Keratinocyte (primary cell): ENCODE results near the gene EFTUD2. TPM values are rescaled to one million over a fixed set of nuclear protein-coding genes. Genes with fewer than 3 reads are reported as not detected.

Experiments
- DNase-seq: peaks from one replicate; pipeline ENCODE4 v3.0.0-alpha.2; 2011; ENCODE audit warnings: low read depth, missing footprints, low spot score
- FAIRE-seq: peaks from 2 replicates; lab custom pipeline; 2011; peaks lifted over from hg19 to GRCh38; lab: Jason Lieb, UNC
- H2AFZ ChIP-seq: 2 replicates; pipeline ENCODE4 v1.6.0; 2012; ENCODE audit warnings: low read length, control low read depth, inconsistent platforms; ENCODE audit not compliant: control insufficient read depth
- H3K27ac ChIP-seq: 2 replicates; pipeline ENCODE4 v1.5.1; 2011; ENCODE audit warnings: low read length; ENCODE audit not compliant: control insufficient read depth, insufficient read depth
- H3K27me3 ChIP-seq: 3 replicates; pipeline ENCODE4 v1.6.0; 2011; ENCODE audit warnings: low read length; ENCODE audit not compliant: control insufficient read depth, insufficient read depth; ENCODE audit errors: extremely low read depth
- H3K36me3 ChIP-seq, 2 experiments: 2 replicates in 1 of 2; 3 replicates in 1 of 2; pipeline ENCODE4 v1.5.1; 2011; ENCODE audit warnings: low read length in 2 of 2, mild to moderate bottlenecking in 1 of 2; ENCODE audit not compliant: control insufficient read depth in 2 of 2, insufficient read depth in 2 of 2; ENCODE audit errors: extremely low read depth in 1 of 2
- H3K4me1 ChIP-seq: 3 replicates; pipeline ENCODE4 v1.5.1; 2011; ENCODE audit warnings: low read length; ENCODE audit not compliant: control insufficient read depth, insufficient read depth; ENCODE audit errors: extremely low read depth
- H3K4me2 ChIP-seq: 3 replicates; pipeline ENCODE4 v1.6.0; 2011; ENCODE audit warnings: low read depth, low read length; ENCODE audit not compliant: control insufficient read depth, insufficient read depth; ENCODE audit errors: extremely low read depth
- H3K4me3 ChIP-seq, 3 experiments: fragments of 200-600 bp in 1 of 3; sonication (generic) in 1 of 3; 2 replicates in 2 of 3; 3 replicates in 1 of 3; pipeline ENCODE4 v1.5.1; 2011 to 2016; ENCODE audit warnings: low read length in 3 of 3, mild to moderate bottlenecking in 3 of 3, control low read depth in 2 of 3, inconsistent platforms in 1 of 3, low read depth in 1 of 3, mixed read lengths in 1 of 3, mixed run types in 1 of 3, moderate library complexity in 1 of 3; ENCODE audit not compliant: control insufficient read depth in 2 of 3, insufficient read depth in 2 of 3; ENCODE audit errors: extremely low read depth in 1 of 3
- H3K79me2 ChIP-seq: 2 replicates; pipeline ENCODE4 v1.6.0; 2012; ENCODE audit warnings: low read length; ENCODE audit not compliant: control insufficient read depth, insufficient read depth
- H3K9ac ChIP-seq: 3 replicates; pipeline ENCODE4 v1.6.0; 2011; ENCODE audit warnings: low read length; ENCODE audit not compliant: control insufficient read depth, insufficient read depth; ENCODE audit errors: extremely low read depth
- H3K9me1 ChIP-seq: 3 replicates; pipeline ENCODE4 v1.6.0; 2011; ENCODE audit warnings: low read length; ENCODE audit not compliant: control insufficient read depth, insufficient read depth; ENCODE audit errors: extremely low read depth
- H3K9me3 ChIP-seq: 2 replicates; pipeline ENCODE4 v1.5.1; 2012; ENCODE audit warnings: low read depth, low read length; ENCODE audit not compliant: control insufficient read depth
- H4K20me1 ChIP-seq: 3 replicates; pipeline ENCODE4 v1.6.0; 2011; ENCODE audit warnings: low read length; ENCODE audit not compliant: control insufficient read depth, insufficient read depth; ENCODE audit errors: extremely low read depth
- EZH2 ChIP-seq: IDR thresholded peaks from one replicate; pipeline ENCODE4 v1.6.1; 2012; ENCODE audit warnings: inconsistent platforms, mild to moderate bottlenecking, low read length, moderate library complexity
- dilution Hi-C: fragments of 300-500 bp; cut with MboI; formaldehyde crosslinking; loops from one replicate; pipeline ENCODE4 v1.7.0; 2020; ENCODE audit warnings: low sequenced_read_pairs; ENCODE audit not compliant: extremely low pct_ligation_motif_present
- polyA plus RNA-seq, 5 experiments: library from polyadenylated mRNA; depleted of rRNA in 3 of 5; stranded (reverse) in 3 of 5; stranded (forward) in 1 of 5; unstranded in 1 of 5; fragments of >200 nt; gene quantifications; 1 replicate in 1 of 5; 2 replicates in 3 of 5; 3 replicates in 1 of 5; pipeline versions ENCODE4 v1.2.1 to v1.2.3, GENCODE V29; 2011 to 2012; ENCODE audit warnings: missing spikeins in 2 of 5, low read depth in 1 of 5, low replicate concordance in 1 of 5
- TF ChIP-seq, protein P1 (sequence below), 3 experiments: IDR thresholded peaks in 1 of 3; conservative IDR thresholded peaks in 1 of 3; optimal IDR thresholded peaks in 1 of 3; 2 replicates in 2 of 3; 3 replicates in 1 of 3; pipeline versions ENCODE3 to v1.5.1; 2011; ENCODE audit warnings: low read length in 3 of 3, mild to moderate bottlenecking in 3 of 3, moderate library complexity in 2 of 3, control low read depth in 1 of 3, inconsistent platforms in 1 of 3; ENCODE audit not compliant: insufficient read depth in 2 of 3; ENCODE audit errors: extremely low read depth in 1 of 3

Gene EFTUD2
- polyA plus RNA-seq, 1 donor (not counting 4 experiments of a cell fraction or from before 2014, with no cell fraction given) = 160 TPM

DNA sequence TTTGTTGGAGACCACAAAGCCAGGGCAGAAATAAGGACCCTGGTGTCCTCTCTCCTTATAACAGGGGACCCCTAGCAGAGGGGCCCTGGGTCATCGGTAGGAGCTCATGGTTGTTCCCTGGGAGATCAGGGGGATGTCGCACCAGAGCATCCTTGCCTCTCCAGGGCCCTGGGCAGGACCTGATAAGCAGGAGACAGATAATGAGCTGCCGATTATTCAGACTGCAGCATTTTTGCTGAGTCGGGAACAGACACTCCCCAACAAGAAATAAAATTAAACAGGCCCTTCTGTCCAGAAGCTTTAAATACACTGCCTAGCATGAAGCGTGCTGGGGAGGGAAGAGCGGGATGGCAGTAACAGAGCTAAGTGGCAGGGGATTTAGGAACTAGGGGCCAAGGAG is 31.4 kb upstream of the EFTUD2 start:
- H3K9me3 ChIP-seq = no peaks in the 10 kb centered on the region
- H3K36me3 ChIP-seq = peaks cover 2 to 71% of the 10 kb centered on the region in 2 experiments
- FAIRE-seq (no peak), DNase-seq (no peak)
- no peak overlapping the region for H3K4me3 ChIP-seq
- H3K4me1 ChIP-seq = no peaks in the 10 kb centered on the region
- TF ChIP-seq, protein P1, sequence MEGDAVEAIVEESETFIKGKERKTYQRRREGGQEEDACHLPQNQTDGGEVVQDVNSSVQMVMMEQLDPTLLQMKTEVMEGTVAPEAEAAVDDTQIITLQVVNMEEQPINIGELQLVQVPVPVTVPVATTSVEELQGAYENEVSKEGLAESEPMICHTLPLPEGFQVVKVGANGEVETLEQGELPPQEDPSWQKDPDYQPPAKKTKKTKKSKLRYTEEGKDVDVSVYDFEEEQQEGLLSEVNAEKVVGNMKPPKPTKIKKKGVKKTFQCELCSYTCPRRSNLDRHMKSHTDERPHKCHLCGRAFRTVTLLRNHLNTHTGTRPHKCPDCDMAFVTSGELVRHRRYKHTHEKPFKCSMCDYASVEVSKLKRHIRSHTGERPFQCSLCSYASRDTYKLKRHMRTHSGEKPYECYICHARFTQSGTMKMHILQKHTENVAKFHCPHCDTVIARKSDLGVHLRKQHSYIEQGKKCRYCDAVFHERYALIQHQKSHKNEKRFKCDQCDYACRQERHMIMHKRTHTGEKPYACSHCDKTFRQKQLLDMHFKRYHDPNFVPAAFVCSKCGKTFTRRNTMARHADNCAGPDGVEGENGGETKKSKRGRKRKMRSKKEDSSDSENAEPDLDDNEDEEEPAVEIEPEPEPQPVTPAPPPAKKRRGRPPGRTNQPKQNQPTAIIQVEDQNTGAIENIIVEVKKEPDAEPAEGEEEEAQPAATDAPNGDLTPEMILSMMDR (optimal IDR thresholded peaks at IDR 0.05 in 1 of 3, IDR thresholded peaks at IDR 0.05 in 1 of 3, conservative IDR thresholded peaks at IDR 0.05 in 1 of 3; ENCODE audit: extremely low read depth in 1 of 3, insufficient read depth in 2 of 3, low read length in 3 of 3) = no peak
- no peak for TF ChIP-seq EZH2
- no peak overlapping the region for H2AFZ ChIP-seq
- H3K9me1 ChIP-seq = no peaks in the 10 kb centered on the region
- H3K9ac ChIP-seq = no peak overlapping the region
- H3K27ac ChIP-seq = no peak overlapping the region
- no peaks in the 10 kb centered on the region for H4K20me1 ChIP-seq
- dilution Hi-C loops = no loop called here
- H3K79me2 ChIP-seq = peaks cover under 1% of the 10 kb centered on the region
- no peaks in the 10 kb centered on the region for H3K27me3 ChIP-seq
- H3K4me2 ChIP-seq = no peak overlapping the region

DNA sequence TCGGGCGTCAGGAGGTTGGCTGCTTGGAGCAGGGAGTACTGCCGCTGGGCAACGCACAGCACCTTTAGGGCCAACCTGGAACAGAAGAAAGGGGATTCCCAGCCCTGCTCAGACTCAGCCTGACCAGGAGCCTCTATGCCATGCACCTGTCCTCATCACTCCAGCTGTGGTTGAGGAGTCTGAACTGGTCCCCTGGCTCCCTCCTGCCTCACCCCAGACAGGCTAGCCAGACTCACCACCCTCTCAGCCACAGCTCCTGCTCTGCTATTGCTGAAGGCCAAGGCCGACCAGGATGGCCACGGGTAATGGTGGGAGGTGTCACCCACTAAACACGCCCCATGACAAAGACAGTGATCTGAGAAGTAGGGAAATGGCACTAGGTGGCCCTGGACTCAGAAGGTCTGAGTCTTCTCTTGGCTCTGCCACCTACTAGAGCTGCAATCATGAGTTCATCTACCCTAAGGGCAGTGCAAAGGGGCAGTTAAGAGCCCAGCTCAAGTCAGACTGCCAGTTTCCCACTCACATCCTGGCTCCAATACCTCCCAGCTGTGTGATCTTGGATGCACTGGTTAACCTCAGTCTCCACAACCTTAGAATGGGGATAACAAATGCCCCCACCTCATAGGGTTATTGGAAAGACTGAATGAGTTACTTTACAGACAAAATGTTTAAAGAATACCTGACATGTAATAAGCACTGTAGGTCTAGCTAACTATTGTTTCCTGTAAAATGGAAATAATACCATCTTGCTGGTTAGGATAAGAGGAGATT is 29.9 kb upstream of the EFTUD2 start:
- Histone ChIP-seq H3K9me1 (no peaks in the 10 kb centered on the region), H3K36me3 (peaks cover 2 to 70% of the 10 kb centered on the region in 2 experiments), H3K9ac (no peak overlapping the region), H3K4me1 (no peaks in the 10 kb centered on the region), H3K4me2 (no peak overlapping the region), H3K4me3 (no peak overlapping the region), H3K9me3 (no peaks in the 10 kb centered on the region), H2AFZ (no peak overlapping the region), H3K79me2 (no peaks in the 10 kb centered on the region), H4K20me1 (no peaks in the 10 kb centered on the region), H3K27ac (no peak overlapping the region), H3K27me3 (no peaks in the 10 kb centered on the region)
- dilution Hi-C loops = no loop called here
- FAIRE-seq = no peak
- no peak for DNase-seq
- no peak for TF ChIP-seq EZH2
